GM08714 (cell line): Measurements from ENCODE around the gene KLHL6.

Experiments
- H3K4me3 ChIP-seq: fragments of 200-500 bp; sonication (Bioruptor generic); 2 replicates; pipeline ENCODE4 v1.5.1; 2014; ENCODE audit warnings: mild to moderate bottlenecking, low read length, inconsistent platforms
- ZNF274 ChIP-seq: IDR thresholded peaks from 2 replicates; pipeline ENCODE4 v1.6.1; 2012; ENCODE audit warnings: mild to moderate bottlenecking, low read depth, low read length

The KLHL6 gene

GRCh38 chr3:183491923-183492848, 63.3 kb downstream of the KLHL6 start:
- no peak for TF ChIP-seq ZNF274
- no peak overlapping the region for H3K4me3 ChIP-seq

DNA sequence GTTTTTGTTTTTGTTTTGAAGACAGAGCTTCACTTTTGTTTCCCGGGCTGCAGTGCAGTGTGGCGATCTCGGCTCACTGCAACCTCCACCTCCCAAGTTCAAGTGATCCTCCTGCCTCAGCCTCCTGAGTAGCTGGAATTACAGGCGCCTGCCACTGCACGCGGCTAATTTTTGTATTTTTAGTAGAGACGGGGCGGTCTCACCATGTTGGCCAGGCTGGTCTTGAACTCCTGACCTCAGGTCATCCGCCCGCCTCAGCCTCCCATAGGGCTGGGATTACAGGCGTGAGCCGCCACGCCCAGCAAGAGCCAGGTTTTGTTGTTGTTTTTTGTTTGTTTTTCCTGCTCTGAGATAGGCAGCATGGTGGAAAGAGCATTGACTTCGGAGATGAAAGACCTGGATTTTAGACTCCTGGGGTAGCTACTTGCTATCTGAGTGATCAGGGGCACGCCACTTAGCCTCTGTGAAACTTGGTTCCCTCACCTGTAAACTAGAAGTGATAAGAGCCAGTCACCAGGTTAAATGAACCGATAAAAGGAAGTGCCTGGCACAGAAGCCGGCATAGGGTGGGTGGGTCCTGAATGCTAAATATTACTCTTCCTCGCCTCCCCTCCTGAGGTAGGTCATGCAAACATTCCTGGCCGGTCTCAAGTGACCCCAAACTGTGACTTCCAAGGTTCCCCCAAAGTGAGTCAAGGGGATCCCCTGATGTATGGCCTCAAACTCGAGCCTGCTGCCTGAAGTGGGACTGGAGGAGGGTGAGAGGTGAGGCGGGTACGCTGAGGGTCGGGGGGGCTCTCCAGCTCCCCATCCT, 64.2 kb downstream of the KLHL6 start:
- no peak for TF ChIP-seq ZNF274
- no peak overlapping the region for H3K4me3 ChIP-seq

- no peak for TF ChIP-seq ZNF274
- no peak overlapping the region for H3K4me3 ChIP-seq
These were observed 64.9 kb downstream of the KLHL6 start for GRCh38 chr3:183490653-183491052.

- H3K4me3 ChIP-seq: no peak overlapping the region
- no peak for TF ChIP-seq ZNF274
These were observed 65.3 kb downstream of the KLHL6 start for GRCh38 chr3:183490211-183490601.

GRCh38 chr3:183489455-183490210, 65.9 kb downstream of the KLHL6 start:
- no peak overlapping the region for H3K4me3 ChIP-seq
- no peak for TF ChIP-seq ZNF274

DNA sequence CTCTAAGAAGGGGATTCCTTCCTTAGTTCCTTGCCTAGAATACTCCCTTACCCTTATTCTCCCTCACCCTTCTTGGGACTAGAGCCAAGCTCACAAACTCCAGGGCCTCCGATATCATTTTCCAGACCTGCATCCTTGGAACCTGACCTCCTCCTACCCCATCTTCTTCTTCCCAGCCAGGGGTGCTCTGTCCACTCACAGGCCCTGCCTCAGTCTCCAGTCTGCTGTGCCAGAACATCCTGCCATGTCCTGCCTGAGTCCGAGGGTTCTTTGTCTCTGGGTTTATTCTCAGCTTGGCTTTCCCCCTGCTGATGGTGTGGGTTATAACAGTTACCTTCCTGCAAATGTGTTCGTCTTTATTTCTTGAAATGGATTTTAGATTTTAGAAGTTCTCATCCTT, 67.2 kb downstream of the KLHL6 start:
- no peak overlapping the region for H3K4me3 ChIP-seq
- TF ChIP-seq ZNF274: no peak

GRCh38 chr3:183487896-183488295, 67.6 kb downstream of the KLHL6 start:
- TF ChIP-seq ZNF274: no peak
- H3K4me3 ChIP-seq: no peak overlapping the region

DNA sequence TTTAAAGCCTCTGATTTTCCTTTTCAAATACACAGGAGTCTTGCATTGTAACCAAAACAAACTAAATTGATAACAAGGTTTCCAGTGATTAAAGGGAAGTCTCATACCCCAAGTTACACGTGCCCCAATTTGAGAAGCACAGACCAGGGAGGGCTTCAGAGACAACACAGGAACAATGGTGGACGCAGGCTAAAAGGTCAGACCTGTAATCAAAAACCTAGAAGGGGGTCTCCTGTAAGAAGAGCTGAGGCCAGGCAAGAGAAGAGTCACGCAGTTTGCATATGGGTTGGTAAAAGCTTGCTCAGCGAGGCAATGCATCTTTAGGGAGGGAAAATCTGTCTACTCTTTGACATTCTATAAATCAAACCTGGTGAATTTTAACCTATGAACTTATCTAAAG, 68.5 kb downstream of the KLHL6 start:
- no peak for TF ChIP-seq ZNF274
- no peak overlapping the region for H3K4me3 ChIP-seq

GRCh38 chr3:183486472-183486871, 69.0 kb downstream of the KLHL6 start:
- H3K4me3 ChIP-seq: no peak overlapping the region
- no peak for TF ChIP-seq ZNF274

- no peak overlapping the region for H3K4me3 ChIP-seq
- TF ChIP-seq ZNF274: no peak
These were observed 69.9 kb downstream of the KLHL6 start for GRCh38 chr3:183485585-183485984.

DNA sequence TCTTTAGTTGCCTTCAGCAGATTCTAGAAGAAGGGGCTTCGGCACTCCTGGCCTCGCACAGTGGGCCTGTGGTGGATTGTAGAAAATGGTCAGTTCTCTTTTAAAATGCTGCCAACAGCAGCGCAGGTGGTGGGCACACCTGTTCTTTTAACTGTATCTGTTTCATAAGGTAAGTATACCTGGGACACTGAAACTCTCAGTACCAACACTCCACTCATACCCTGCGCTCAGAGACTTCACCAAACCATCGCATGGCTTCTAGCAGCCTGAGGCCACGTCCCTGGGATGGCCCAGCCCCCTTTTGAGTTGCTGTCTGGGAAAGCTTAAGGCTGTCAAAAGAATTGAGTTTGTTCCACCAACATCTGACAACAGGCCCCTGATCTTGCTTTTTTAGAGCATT, 70.4 kb downstream of the KLHL6 start:
- TF ChIP-seq ZNF274: no peak
- no peak overlapping the region for H3K4me3 ChIP-seq

GRCh38 chr3:183484431-183485075, 71.0 kb downstream of the KLHL6 start:
- H3K4me3 ChIP-seq: no peak overlapping the region
- TF ChIP-seq ZNF274: no peak

- TF ChIP-seq ZNF274: no peak
- no peak overlapping the region for H3K4me3 ChIP-seq
These were observed 73.9 kb downstream of the KLHL6 start for GRCh38 chr3:183481582-183481981.

- no peak for TF ChIP-seq ZNF274
These were observed 77.0 kb downstream of the KLHL6 start for GRCh38 chr3:183478501-183478900.

More at GRCh38 chr3:183478501-183478900, 77.0 kb downstream of the KLHL6 start:
- no peak overlapping the region for H3K4me3 ChIP-seq
